IMR-90 (cell line): ENCODE measurements around the gene DRD2. TPM values are rescaled to one million over a fixed set of nuclear protein-coding genes. Genes with fewer than 3 reads are reported as not detected.

Source experiments
- ATAC-seq: fragments of 200-7000 bp; cut with Tn5 transposase; 2 replicates; pipeline ENCODE4 v1.9.1; 2020; ENCODE audit warnings: low read depth, mild to moderate bottlenecking, moderate library complexity
- BruUV-seq: library from RNA; stranded (reverse); fragments of 400-500 nt; replicated peaks from 2 replicates; lab custom pipeline; 2021; lab: Mats Ljungman, UMichigan
- CTCF ChIA-PET: fragments of 300-600 bp; formaldehyde crosslinking; extraction: SDS; loops from one replicate; lab custom pipeline; 2021; ENCODE audit warnings: antibody characterized with exemption; lab: Yijun Ruan, JAX
- POLR2A ChIA-PET: fragments of 300-600 bp; sonication (Branson Sonifier 250); formaldehyde crosslinking; loops from one replicate; lab custom pipeline; 2022; ENCODE audit warnings: antibody characterized with exemption; ENCODE audit not compliant: unreplicated experiment; lab: Charles Lee
- DNase-seq: peaks from one replicate; pipeline ENCODE4 v3.0.0; 2013
- H2AFZ ChIP-seq: replicated peaks from 2 replicates; pipeline ENCODE3; 2013; ENCODE audit warnings: low read length, mild to moderate bottlenecking; ENCODE audit not compliant: poor library complexity
- H2AK5ac ChIP-seq: 2 replicates; pipeline ENCODE4 v1.6.1; 2013; ENCODE audit warnings: low read depth, low read length, inconsistent platforms
- H2AK9ac ChIP-seq: replicated peaks from 2 replicates; pipeline ENCODE3; 2013; ENCODE audit warnings: mild to moderate bottlenecking, low read depth, low read length, moderate library complexity; ENCODE audit not compliant: poor library complexity
- H2BK120ac ChIP-seq: 2 replicates; pipeline ENCODE4 v1.6.1; 2013; ENCODE audit warnings: low read depth, low read length, inconsistent platforms
- H2BK15ac ChIP-seq: 3 replicates; pipeline ENCODE4 v1.6.1; 2013; ENCODE audit warnings: low read depth, low read length, inconsistent platforms
- H2BK20ac ChIP-seq: 2 replicates; pipeline ENCODE4 v1.6.1; 2013; ENCODE audit warnings: low read depth, mild to moderate bottlenecking, inconsistent platforms, low read length, moderate library complexity
- H2BK5ac ChIP-seq: 2 replicates; pipeline ENCODE4 v1.6.1; 2013; ENCODE audit warnings: mild to moderate bottlenecking, low read depth, low read length, inconsistent platforms; ENCODE audit not compliant: poor library complexity, severe bottlenecking
- H3K14ac ChIP-seq: replicated peaks from 2 replicates; pipeline ENCODE4 v1.6.1; 2013; ENCODE audit warnings: low read depth, low read length, inconsistent platforms
- H3K18ac ChIP-seq: 2 replicates; pipeline ENCODE4 v1.6.1; 2013; ENCODE audit warnings: low read depth, low read length, control low read depth
- H3K23ac ChIP-seq: 2 replicates; pipeline ENCODE4 v1.6.1; 2013; ENCODE audit warnings: low read depth, low read length, inconsistent platforms
- H3K27ac ChIP-seq: 2 replicates; pipeline ENCODE4 v1.5.1; 2013; ENCODE audit warnings: mild to moderate bottlenecking, control low read depth, low read length; ENCODE audit not compliant: insufficient read depth
- H3K27me3 ChIP-seq: 2 replicates; pipeline ENCODE4 v1.6.1; 2013; ENCODE audit warnings: low read length; ENCODE audit not compliant: control insufficient read depth, insufficient read depth
- H3K36me3 ChIP-seq: 2 replicates; pipeline ENCODE4 v1.6.1; 2013; ENCODE audit warnings: low read length, mixed read lengths; ENCODE audit not compliant: control insufficient read depth, insufficient read depth
- H3K4ac ChIP-seq: 2 replicates; pipeline ENCODE4 v1.6.1; 2013; ENCODE audit warnings: low read depth, low read length, inconsistent platforms
- H3K4me1 ChIP-seq: 2 replicates; pipeline ENCODE4 v1.6.1; 2013; ENCODE audit warnings: low read length, mixed read lengths; ENCODE audit not compliant: control insufficient read depth, insufficient read depth
- H3K4me2 ChIP-seq: 2 replicates; pipeline ENCODE4 v1.6.1; 2013; ENCODE audit warnings: low read depth, mild to moderate bottlenecking, control low read depth, low read length, moderate library complexity
- H3K4me3 ChIP-seq: 2 replicates; pipeline ENCODE4 v1.5.1; 2013; ENCODE audit warnings: low read depth, mild to moderate bottlenecking, control low read depth, low read length, moderate library complexity; ENCODE audit not compliant: insufficient read depth
- H3K56ac ChIP-seq: 2 replicates; pipeline ENCODE4 v1.6.1; 2013; ENCODE audit warnings: low read length, inconsistent platforms; ENCODE audit not compliant: insufficient read depth; ENCODE audit errors: extremely low read depth
- H3K79me1 ChIP-seq, 2 experiments: 2 replicates each; pipeline ENCODE4 v1.6.1; 2013; ENCODE audit warnings: low read length in 2 of 2, inconsistent platforms in 1 of 2, low read depth in 1 of 2
- H3K9ac ChIP-seq: 2 replicates; pipeline ENCODE4 v1.6.1; 2013; ENCODE audit warnings: low read depth, low read length, control low read depth
- H3K9me1 ChIP-seq: 2 replicates; pipeline ENCODE4 v1.6.1; 2013; ENCODE audit warnings: low read length, inconsistent platforms; ENCODE audit not compliant: insufficient read depth
- H3K9me3 ChIP-seq: 2 replicates; pipeline ENCODE4 v1.6.1; 2013; ENCODE audit warnings: low read length; ENCODE audit not compliant: control insufficient read depth, insufficient read depth
- H4K20me1 ChIP-seq: 2 replicates; pipeline ENCODE4 v1.6.1; 2013; ENCODE audit warnings: low read length, inconsistent platforms; ENCODE audit not compliant: insufficient read depth
- H4K5ac ChIP-seq: 2 replicates; pipeline ENCODE4 v1.6.1; 2013; ENCODE audit warnings: mild to moderate bottlenecking, low read depth, low read length, control low read depth
- H4K8ac ChIP-seq, 2 experiments: 2 replicates each; pipeline ENCODE4 v1.6.1; 2013; ENCODE audit warnings: low read depth in 2 of 2, low read length in 2 of 2, control low read depth in 1 of 2, inconsistent platforms in 1 of 2
- H4K91ac ChIP-seq: 2 replicates; pipeline ENCODE4 v1.6.1; 2013; ENCODE audit warnings: low read depth, low read length, inconsistent platforms; ENCODE audit not compliant: insufficient read depth
- BHLHE40 ChIP-seq: fragments of 150-350 bp; IDR thresholded peaks from 2 replicates; pipeline ENCODE4 v1.6.1; 2016; ENCODE audit warnings: mild to moderate bottlenecking, low read depth, low read length
- CEBPB ChIP-seq: IDR thresholded peaks from 2 replicates; pipeline ENCODE4 v1.6.1; 2012; ENCODE audit warnings: low read depth, low read length, improper control_type of control experiment
- CHD1 ChIP-seq: IDR thresholded peaks from 2 replicates; pipeline ENCODE4 v1.6.1; 2012; ENCODE audit warnings: low read depth, low read length, improper control_type of control experiment
- CTCF ChIP-seq: conservative IDR thresholded peaks from 2 replicates; pipeline ENCODE4 v1.5.1; 2012; ENCODE audit warnings: mild to moderate bottlenecking, low read depth, low read length, improper control_type of control experiment
- ELK1 ChIP-seq: fragments of 150-350 bp; IDR thresholded peaks from 2 replicates; pipeline ENCODE4 v1.6.1; 2016; ENCODE audit warnings: low read depth, mild to moderate bottlenecking, low read length, moderate library complexity, borderline replicate concordance
- FOS ChIP-seq: fragments of 150-350 bp; IDR thresholded peaks from 2 replicates; pipeline ENCODE4 v1.6.1; 2016; ENCODE audit warnings: low read depth, low read length
- MAZ ChIP-seq: IDR thresholded peaks from 2 replicates; pipeline ENCODE4 v1.6.1; 2012; ENCODE audit warnings: low read depth, mild to moderate bottlenecking, low read length, improper control_type of control experiment, moderate library complexity, borderline replicate concordance
- MXI1 ChIP-seq: IDR thresholded peaks from 2 replicates; pipeline ENCODE4 v1.6.1; 2012; ENCODE audit warnings: low read depth, mild to moderate bottlenecking, low read length, moderate library complexity, borderline replicate concordance
- NFE2L2 ChIP-seq: fragments of 150-350 bp; IDR thresholded peaks from 2 replicates; pipeline ENCODE4 v1.6.1; 2016; ENCODE audit warnings: low read depth, mild to moderate bottlenecking, low read length
- POLR2A ChIP-seq: IDR thresholded peaks from 2 replicates; pipeline ENCODE4 v1.6.1; 2012; ENCODE audit warnings: mild to moderate bottlenecking, low read depth, low read length
- RAD21 ChIP-seq: IDR thresholded peaks from 2 replicates; pipeline ENCODE4 v1.6.1; 2012; ENCODE audit warnings: low read length, improper control_type of control experiment
- RCOR1 ChIP-seq: IDR thresholded peaks from 2 replicates; pipeline ENCODE4 v1.6.1; 2012; ENCODE audit warnings: mild to moderate bottlenecking, low read length, improper control_type of control experiment; ENCODE audit not compliant: insufficient replicate concordance
- SMC3 ChIP-seq: fragments of 150-350 bp; IDR thresholded peaks from 2 replicates; pipeline ENCODE4 v1.6.1; 2016; ENCODE audit warnings: low read depth, mild to moderate bottlenecking, antibody characterized with exemption, low read length, moderate library complexity
- WGBS, 2 experiments: methylation state at CpG; one replicate each; pipeline versions ENCODE4 v1.1.5 to v1.1.7; 2013; ENCODE audit warnings: missing lambda C conversion rate in 2 of 2; ENCODE audit not compliant: insufficient read length in 1 of 2; ENCODE audit errors: extremely low coverage in 2 of 2; 5-methylcytosine and 5-hydroxymethylcytosine counted together
- dilution Hi-C: fragments of 300-500 bp; cut with HindIII; formaldehyde crosslinking; loops from one replicate; pipeline ENCODE4 v1.14.3; 2018; ENCODE audit warnings: low sequenced_read_pairs; ENCODE audit not compliant: unreplicated experiment
- in situ Hi-C: fragments of 300-500 bp; cut with MboI; formaldehyde crosslinking; loops from 3 replicates; pipeline ENCODE4 v1.14.3; 2019; ENCODE audit warnings: low sequenced_read_pairs, inconsistent platforms, mixed read lengths
- intact Hi-C: fragments of 100-400 bp; cut with micrococcal nuclease; formaldehyde crosslinking; loops from 2 replicates; pipeline ENCODE4 v1.10.0; 2022
- polyA plus RNA-seq, 3 experiments: library from polyadenylated mRNA; depleted of rRNA; stranded (reverse); fragments of >200 nt; gene quantifications; 2 replicates each; pipeline ENCODE4 v1.2.3, GENCODE V29; 2012; ENCODE audit warnings: low replicate concordance in 1 of 3
- total RNA-seq: library from RNA; depleted of rRNA; stranded (reverse); fragments of >200 nt; gene quantifications from 2 replicates; pipeline ENCODE4 v1.2.3, GENCODE V29; 2012

DRD2 gene
- total and polyA plus RNA-seq, 2 of the 4 experiments (the other 2 are of a cell fraction): not detected

- TF ChIP-seq RCOR1: no peak
- no peak for TF ChIP-seq MAZ
- TF ChIP-seq NFE2L2: no peak
- no peak for TF ChIP-seq RAD21
- TF ChIP-seq POLR2A: no peak
- TF ChIP-seq ELK1: no peak
- TF ChIP-seq CHD1: no peak
- no peak for TF ChIP-seq FOS
- TF ChIP-seq MXI1: no peak
- TF ChIP-seq SMC3: no peak
- no peak for TF ChIP-seq CEBPB
- no peak for TF ChIP-seq BHLHE40
- no peak for TF ChIP-seq CTCF
- ATAC-seq (no peak), DNase-seq (no peak)
- ChIA-PET POLR2A (no interaction called here), CTCF (no interaction called here)
- no peaks in the 10 kb centered on the region for H3K36me3 ChIP-seq
- H3K79me1 ChIP-seq: no peaks in the 10 kb centered on the region
- no peak overlapping the region for H2BK15ac ChIP-seq
- no TSS peak for BruUV-seq
- no peak overlapping the region for H4K8ac ChIP-seq
- H4K20me1 ChIP-seq: no peaks in the 10 kb centered on the region
- dilution Hi-C loops: no loop called here
- H3K4ac ChIP-seq: no peak overlapping the region
- H3K4me1 ChIP-seq: no peaks in the 10 kb centered on the region
- 88% methylated on average over 1 of the region's 6 CpGs; no CpG with 5 or more reads in 1 of the 2 experiments for WGBS, 2 experiments
- no peak overlapping the region for H3K23ac ChIP-seq
- H3K14ac ChIP-seq: no peak overlapping the region
- H3K18ac ChIP-seq: no peak overlapping the region
- no peak overlapping the region for H2BK5ac ChIP-seq
- H2AK5ac ChIP-seq: no peak overlapping the region
- H2AFZ ChIP-seq: no peak overlapping the region
- no peak overlapping the region for H3K9ac ChIP-seq
- H4K5ac ChIP-seq: no peak overlapping the region
- intact Hi-C loops: no loop called here
- no peak overlapping the region for H3K56ac ChIP-seq
- no peak overlapping the region for H4K91ac ChIP-seq
- no peak overlapping the region for H2BK120ac ChIP-seq
- H2BK20ac ChIP-seq: no peak overlapping the region
- no peaks in the 10 kb centered on the region for H3K9me3 ChIP-seq
- H2AK9ac ChIP-seq: no peak overlapping the region
- H3K4me2 ChIP-seq: no peak overlapping the region
- no peaks in the 10 kb centered on the region for H3K9me1 ChIP-seq
- in situ Hi-C loops: no loop called here
- peaks cover 38% of the 10 kb centered on the region for H3K27me3 ChIP-seq
- H3K4me3 ChIP-seq: no peak overlapping the region
- H3K27ac ChIP-seq: no peak overlapping the region
Observed at GRCh38 chr11:113386866-113387265, 88.3 kb downstream of the DRD2 start.
